ENCODE measurements around the gene NR5A2. TPM values are rescaled to one million over a fixed set of nuclear protein-coding genes. Genes with fewer than 3 reads are reported as not detected.

The NR5A2 gene
- 5.9 TPM for total RNA-seq

- no peak for DNase-seq (ENCODE audit: low spot score)
Observed at GRCh38 chr1:200027264-200027823, at the start of gene NR5A2. Gene NR5A2, plus strand, starts transcription at chr1:200027710. Its CDS starts 138 bp downstream, at chr1:200027848.

DNA sequence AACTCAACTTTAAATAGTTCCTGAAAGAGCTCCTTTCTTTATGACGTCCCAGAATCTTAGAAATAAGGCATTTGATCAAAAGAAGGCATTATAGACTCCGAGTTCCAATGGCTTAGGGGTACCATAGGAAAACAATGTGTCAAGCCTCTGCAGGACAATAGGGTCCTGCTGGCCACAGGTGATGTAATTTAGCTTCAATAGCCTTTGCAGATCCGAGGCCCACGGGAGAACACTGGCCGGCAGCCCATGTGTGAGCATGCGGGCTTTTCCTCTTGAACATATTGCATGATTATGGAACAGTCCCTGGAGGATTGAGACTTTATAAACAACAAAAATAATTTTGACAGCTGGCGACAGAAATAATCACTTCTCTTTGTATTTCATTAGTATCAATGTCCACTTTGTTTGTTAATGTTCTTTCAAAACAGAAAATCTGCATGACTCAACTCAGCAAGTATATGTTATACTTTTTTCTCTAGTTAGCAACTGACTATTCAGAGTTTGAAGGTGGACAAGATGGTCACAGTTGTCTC lies 49.0 kb upstream of the NR5A2 start:
- DNase-seq (ENCODE audit: low spot score): no peak

- no peak for DNase-seq (ENCODE audit: low spot score)
Observed at GRCh38 chr1:199979071-199979470, 48.4 kb upstream of the NR5A2 start.

DNA sequence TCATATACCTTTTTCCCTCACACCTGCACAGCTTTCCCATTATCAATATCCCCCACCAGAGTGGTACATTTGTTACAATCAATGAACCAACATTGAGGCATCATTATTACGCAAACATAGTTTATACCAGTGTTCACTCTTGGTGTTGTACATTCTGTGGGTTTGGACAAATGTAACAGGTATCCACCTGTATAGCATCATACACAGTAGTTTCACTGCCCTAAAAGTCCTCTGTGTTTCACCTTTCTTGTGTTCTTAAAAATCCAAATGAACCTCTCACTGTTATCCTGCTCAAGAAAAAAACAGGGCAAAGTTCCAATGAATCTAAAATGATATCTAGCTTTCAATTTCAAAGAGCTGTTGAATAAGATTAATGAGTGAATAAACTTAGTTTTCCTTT lies 45.9 kb upstream of the NR5A2 start:
- DNase-seq (ENCODE audit: low spot score): no peak

GRCh38 chr1:199982606-199983005 lies 44.9 kb upstream of the NR5A2 start:
- DNase-seq (ENCODE audit: low spot score): no peak

GRCh38 chr1:199983531-199983930 lies 44.0 kb upstream of the NR5A2 start:
- no peak for DNase-seq (ENCODE audit: low spot score)

GRCh38 chr1:199995096-199995685 lies 32.3 kb upstream of the NR5A2 start:
- DNase-seq (ENCODE audit: low spot score): no peak

DNA sequence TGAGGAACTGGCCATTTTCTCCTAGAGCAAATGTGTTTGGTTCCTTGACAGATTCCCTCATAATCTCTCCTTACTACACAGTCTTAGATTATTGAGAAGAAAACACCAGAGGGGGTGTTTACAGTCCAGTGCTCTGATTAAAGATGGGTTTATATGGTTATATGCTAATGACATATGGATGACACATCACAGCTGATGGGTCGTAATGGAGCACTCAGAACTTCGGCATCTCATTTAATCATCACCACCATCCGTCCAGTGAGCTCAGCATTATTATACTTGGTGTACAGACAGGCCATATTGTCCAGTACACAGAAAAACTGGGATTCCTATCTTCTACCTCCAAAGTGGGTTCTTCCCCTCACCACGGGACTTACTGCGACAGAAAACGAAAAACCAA lies 22.3 kb upstream of the NR5A2 start:
- DNase-seq (ENCODE audit: low spot score): no peak

GRCh38 chr1:200006711-200007110 lies 20.8 kb upstream of the NR5A2 start:
- no peak for DNase-seq (ENCODE audit: low spot score)

DNA sequence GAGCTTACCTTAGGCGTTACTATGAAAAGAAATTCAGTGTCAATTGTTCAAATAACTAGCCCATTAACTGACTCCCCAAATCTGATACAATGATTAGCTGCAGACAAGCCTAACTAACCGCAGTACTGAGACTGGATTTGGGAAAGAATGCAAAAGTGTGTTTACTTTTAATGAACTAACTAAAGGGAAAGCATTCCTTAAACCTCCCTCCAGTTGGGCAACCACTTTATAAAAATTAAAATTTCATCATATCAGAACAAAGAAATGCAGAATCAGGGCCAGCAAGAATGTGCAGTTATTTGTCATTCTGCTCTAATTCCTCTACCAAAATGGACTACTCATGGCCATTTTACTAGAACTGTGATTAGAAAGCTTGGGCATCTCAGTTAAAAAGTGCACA lies 11.7 kb upstream of the NR5A2 start:
- DNase-seq (ENCODE audit: low spot score): no peak

DNA sequence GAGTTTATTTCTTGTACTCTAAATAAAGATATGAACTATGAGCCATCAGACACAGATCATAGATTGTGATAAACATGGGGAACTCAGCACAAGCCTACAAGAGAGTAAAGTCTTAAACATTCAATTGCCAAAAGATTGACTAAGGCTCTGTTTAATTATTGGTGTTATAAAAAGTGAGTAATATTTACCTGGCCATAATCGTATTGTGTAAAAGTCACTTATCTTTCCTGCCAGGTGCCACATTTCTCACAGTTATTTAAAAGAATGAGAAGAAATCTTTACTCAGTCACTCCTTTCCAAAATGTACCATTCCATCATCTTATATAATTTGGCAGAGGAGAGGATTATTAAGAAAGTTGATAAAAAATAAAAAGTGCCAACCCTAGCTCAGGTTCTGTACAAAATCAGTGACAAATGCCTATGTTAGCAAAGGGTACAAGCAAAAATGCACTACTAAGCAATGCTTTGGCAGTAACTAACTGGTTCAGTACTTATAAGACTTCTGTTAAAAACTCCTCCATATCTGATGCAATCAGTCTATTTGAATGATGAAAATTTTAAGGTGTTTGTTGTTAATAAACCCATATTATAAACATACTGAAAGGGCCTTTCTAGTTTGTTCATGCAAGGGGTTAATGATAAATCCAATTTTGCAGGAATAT lies 5.8 kb upstream of the NR5A2 start:
- no peak for DNase-seq (ENCODE audit: low spot score)

- no peak for DNase-seq (ENCODE audit: low spot score)
Observed at GRCh38 chr1:200022239-200022804, 5.2 kb upstream of the NR5A2 start.

GRCh38 chr1:200028586-200029034 lies 1.1 kb downstream of the NR5A2 start:
- no peak for DNase-seq (ENCODE audit: low spot score)

DNA sequence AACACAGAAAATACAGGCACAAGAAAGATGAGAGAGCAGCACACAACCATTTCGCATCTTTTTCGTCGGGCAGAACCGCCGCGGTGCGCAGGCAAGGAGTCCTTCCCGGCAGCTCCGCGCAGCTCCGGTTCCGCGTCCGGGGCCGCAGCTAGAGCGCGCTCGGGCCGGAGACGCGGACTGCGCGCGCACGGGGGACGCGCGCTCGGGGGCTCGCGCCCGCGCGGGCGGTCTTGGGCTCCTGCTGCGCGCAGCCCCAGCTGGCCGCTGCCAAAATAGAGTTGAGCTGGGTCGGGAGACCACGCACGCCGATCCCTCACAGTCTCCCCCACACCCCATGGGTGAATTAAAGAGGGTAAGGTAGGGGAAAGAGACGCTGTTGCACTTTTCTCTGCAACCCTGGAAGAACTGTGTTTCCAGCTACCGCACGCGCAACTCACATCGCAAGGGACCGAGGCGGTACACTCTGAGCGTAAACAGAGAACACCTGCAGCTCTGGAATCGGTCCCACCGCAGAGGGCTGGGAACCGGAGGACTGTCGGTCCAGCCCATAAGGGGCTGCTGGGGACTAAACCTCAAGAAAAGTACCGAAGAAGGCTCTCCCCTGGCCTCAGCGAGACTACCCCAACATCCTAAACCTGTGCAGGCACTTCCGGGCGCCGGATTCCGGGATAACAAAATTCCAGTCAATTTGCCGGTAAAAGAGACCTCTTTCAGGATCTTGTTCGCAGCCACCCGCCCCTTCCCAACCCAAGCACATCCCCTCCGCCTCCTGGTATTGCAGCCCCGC lies 1.7 kb downstream of the NR5A2 start:
- no peak for DNase-seq (ENCODE audit: low spot score)

- no peak for DNase-seq (ENCODE audit: low spot score)
Observed at GRCh38 chr1:200029822-200030152, 2.3 kb downstream of the NR5A2 start.

DNA sequence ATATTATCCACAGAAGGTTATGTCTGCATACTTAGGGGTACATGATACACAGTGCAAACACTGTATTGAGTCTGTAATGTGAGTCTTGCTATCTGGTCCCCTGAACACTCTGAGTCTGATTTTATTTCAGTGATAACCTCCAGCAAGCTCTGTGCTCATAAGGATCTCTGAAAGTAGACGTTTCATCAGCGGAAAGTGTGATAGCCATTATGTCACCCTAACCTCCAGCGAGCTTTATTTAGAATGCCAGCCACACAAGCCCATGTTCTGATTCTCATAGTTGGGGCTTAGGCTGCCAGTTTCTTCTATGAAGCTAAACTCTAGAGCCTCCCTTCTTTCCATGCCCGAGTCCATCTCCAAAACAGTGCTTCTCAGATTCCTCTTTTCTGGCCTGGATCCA lies 3.3 kb downstream of the NR5A2 start:
- no peak for DNase-seq (ENCODE audit: low spot score)

DNA sequence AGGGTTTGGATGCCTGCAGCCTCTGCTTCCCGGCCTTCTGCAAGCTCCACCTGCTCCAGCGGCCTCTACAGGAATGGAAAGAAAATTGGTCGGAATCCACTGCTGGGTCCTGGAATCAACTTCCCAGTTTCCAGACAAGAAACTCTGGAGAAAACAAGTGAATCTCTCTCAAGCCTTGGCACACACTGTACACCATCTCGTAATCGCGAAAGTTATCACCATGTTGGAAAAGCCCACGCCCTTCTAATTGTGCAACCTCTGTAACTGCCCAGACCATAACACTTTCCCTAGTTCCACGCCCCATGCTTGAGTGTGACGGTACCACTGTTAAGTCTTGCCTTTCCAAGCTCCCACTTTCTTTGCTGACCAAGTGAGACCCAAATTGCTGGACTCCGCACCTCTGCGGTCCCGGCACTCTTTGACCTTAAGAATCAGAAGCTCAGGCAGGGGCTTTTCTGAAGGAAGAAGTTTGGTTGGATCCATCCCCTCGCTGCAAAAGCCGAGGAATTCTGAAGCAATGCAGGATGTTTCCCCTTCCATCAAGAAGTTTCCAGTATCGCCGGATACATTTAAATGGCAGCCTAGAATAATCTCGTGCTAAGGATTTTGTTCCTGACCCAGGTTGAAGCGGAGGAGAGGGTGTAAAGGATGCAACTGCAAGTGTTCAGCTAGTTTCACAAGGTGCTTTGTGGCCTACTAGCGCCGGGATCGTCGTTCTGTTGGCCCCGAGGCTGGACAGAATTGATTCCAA lies 6.2 kb downstream of the NR5A2 start:
- no peak for DNase-seq (ENCODE audit: low spot score)

GRCh38 chr1:200034262-200034557 lies 6.7 kb downstream of the NR5A2 start:
- no peak for DNase-seq (ENCODE audit: low spot score)

DNA sequence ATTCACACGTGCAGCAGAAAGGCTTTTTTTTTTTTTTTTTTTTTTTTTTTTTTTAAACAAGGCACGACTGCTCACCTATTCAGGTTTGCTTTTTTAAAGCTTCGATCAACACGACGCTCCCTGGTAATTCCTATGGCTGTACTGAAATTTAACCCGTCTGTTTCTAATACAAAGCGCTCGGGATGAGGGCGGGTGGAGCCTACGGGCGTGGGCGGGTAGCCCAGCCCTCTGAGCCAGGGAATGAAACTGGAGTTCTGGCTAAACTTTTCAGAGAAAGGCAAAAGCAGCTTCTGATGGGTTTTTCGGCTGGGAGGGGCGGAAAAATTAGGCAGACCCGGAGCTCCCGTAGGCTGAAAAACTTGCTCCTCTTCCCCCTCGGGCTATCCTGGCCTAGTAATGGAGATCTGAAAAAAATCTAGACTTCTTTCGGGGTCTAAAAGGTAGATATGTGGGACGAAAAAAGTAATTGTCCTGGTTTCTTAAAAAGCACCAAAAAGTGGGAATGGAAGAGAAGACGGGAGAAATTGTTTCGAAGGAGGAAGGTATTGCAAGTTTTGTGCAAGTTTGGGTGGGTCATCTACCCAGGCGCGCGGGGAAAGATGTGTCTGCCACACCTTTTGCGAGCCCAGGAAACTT lies 7.4 kb downstream of the NR5A2 start:
- no peak for DNase-seq (ENCODE audit: low spot score)

DNA sequence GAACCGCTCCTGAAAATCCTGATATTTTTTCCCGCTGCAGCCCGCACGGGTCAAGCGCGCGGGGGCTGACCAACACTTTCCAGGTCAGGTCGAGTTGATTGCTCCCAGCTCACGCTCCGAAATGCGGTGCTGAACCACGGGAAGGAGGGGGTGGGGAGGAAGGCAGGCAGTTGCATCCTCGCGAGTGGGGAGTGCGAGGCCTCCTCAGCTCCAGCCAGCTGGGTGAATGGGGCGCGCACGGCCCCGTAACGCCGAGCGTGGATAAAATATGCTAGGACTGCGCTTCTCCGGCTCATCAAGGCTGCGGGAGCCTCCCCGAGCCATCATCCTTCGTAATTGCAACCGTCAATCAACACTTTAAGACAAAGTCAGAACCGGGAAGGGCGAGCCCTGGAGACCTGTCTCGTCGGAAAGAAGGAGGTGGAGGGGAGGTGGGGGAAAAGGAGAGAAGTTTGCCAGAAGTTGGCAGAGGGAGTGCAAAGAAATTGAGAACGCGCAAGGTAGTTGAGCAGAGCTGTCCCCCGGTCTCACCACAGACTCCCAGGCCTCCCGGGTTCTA lies 8.0 kb downstream of the NR5A2 start:
- no peak for DNase-seq (ENCODE audit: low spot score)
